Measurements from ENCODE around the gene CDCP2. TPM values are rescaled to one million over a fixed set of nuclear protein-coding genes. Genes with fewer than 3 reads are reported as not detected.

Gene CDCP2
- total RNA-seq, 4 donors from 2014 or later = not detected

DNA sequence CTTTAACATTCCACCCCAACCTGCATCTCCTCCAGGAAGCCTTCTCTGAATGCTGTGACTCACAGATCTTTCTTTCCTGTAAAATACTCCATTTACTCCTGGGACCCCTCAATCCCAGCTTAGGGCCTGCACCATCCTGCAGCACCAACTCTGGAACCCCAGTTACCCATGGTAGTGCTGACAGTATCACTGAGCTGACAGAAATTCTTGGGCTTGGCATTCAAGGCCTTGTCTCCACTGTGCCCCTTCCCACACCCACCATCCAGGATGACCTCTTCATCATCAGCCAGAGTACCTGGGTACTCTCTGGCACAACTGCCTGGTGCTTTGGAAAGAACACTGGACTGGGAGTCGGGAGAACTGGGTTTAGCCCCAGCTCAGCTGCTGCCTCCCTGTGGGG, 38.7 kb upstream of the CDCP2 start:
- WGBS = 100% methylated on average over 1 of the region's 1 CpG
- Histone ChIP-seq H3K9me3 (no peaks in the 10 kb centered on the region), H3K4me1 (no peaks in the 10 kb centered on the region), H3K27ac (no peak overlapping the region), H3K27me3 (no peaks in the 10 kb centered on the region), H3K36me3 (peaks cover 68% of the 10 kb centered on the region), H3K4me3 (no peak overlapping the region)
- TF ChIP-seq POLR2AphosphoS5 (IDR thresholded peaks at IDR 0.05) (no peak), POLR2A (IDR thresholded peaks at IDR 0.05) (no peak), EP300 (IDR thresholded peaks at IDR 0.05) (no peak)
- TF ChIP-seq, protein P1, sequence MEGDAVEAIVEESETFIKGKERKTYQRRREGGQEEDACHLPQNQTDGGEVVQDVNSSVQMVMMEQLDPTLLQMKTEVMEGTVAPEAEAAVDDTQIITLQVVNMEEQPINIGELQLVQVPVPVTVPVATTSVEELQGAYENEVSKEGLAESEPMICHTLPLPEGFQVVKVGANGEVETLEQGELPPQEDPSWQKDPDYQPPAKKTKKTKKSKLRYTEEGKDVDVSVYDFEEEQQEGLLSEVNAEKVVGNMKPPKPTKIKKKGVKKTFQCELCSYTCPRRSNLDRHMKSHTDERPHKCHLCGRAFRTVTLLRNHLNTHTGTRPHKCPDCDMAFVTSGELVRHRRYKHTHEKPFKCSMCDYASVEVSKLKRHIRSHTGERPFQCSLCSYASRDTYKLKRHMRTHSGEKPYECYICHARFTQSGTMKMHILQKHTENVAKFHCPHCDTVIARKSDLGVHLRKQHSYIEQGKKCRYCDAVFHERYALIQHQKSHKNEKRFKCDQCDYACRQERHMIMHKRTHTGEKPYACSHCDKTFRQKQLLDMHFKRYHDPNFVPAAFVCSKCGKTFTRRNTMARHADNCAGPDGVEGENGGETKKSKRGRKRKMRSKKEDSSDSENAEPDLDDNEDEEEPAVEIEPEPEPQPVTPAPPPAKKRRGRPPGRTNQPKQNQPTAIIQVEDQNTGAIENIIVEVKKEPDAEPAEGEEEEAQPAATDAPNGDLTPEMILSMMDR (IDR thresholded peaks at IDR 0.05) = no peak
- no peak for DNase-seq (ENCODE audit: low spot score in 2 of 2)

- no peak for DNase-seq (ENCODE audit: low spot score in 2 of 2)
- TF ChIP-seq, protein P1 (IDR thresholded peaks at IDR 0.05) = no peak
- TF ChIP-seq POLR2A (IDR thresholded peaks at IDR 0.05) (no peak), POLR2AphosphoS5 (IDR thresholded peaks at IDR 0.05) (no peak), EP300 (IDR thresholded peaks at IDR 0.05) (no peak)
- peaks cover 70% of the 10 kb centered on the region for H3K36me3 ChIP-seq
- H3K4me3 ChIP-seq = no peak overlapping the region
- no peaks in the 10 kb centered on the region for H3K27me3 ChIP-seq
- 92% methylated on average over 8 of the region's 9 CpGs for WGBS
- H3K4me1 ChIP-seq = no peaks in the 10 kb centered on the region
- no peak overlapping the region for H3K27ac ChIP-seq
- no peaks in the 10 kb centered on the region for H3K9me3 ChIP-seq
Measured at GRCh38 chr1:54190526-54190925, 37.7 kb upstream of the CDCP2 start.

GRCh38 chr1:54188291-54188690, 35.5 kb upstream of the CDCP2 start:
- 80% methylated on average over 1 of the region's 1 CpG for WGBS
- no peak overlapping the region for H3K4me3 ChIP-seq
- TF ChIP-seq EP300 (IDR thresholded peaks at IDR 0.05) = no peak
- TF ChIP-seq, protein P1 (IDR thresholded peaks at IDR 0.05) = no peak
- TF ChIP-seq POLR2A (IDR thresholded peaks at IDR 0.05) = no peak
- no peak for TF ChIP-seq POLR2AphosphoS5 (IDR thresholded peaks at IDR 0.05)
- no peak overlapping the region for H3K27ac ChIP-seq
- H3K27me3 ChIP-seq = no peaks in the 10 kb centered on the region
- H3K9me3 ChIP-seq = no peaks in the 10 kb centered on the region
- no peaks in the 10 kb centered on the region for H3K4me1 ChIP-seq
- DNase-seq (ENCODE audit: low spot score in 2 of 2) = no peak
- peaks cover 47% of the 10 kb centered on the region for H3K36me3 ChIP-seq

- Histone ChIP-seq H3K36me3 (peaks cover 44% of the 10 kb centered on the region), H3K4me3 (no peak overlapping the region), H3K27me3 (no peaks in the 10 kb centered on the region), H3K9me3 (no peaks in the 10 kb centered on the region), H3K27ac (no peak overlapping the region), H3K4me1 (no peaks in the 10 kb centered on the region)
- 94% methylated on average over 3 of the region's 3 CpGs for WGBS
- no peak for DNase-seq (ENCODE audit: low spot score in 2 of 2)
- TF ChIP-seq, protein P1 (IDR thresholded peaks at IDR 0.05) = no peak
- TF ChIP-seq POLR2A (IDR thresholded peaks at IDR 0.05) = no peak
- TF ChIP-seq EP300 (IDR thresholded peaks at IDR 0.05) = no peak
- TF ChIP-seq POLR2AphosphoS5 (IDR thresholded peaks at IDR 0.05) = no peak
Measured at GRCh38 chr1:54186056-54186455, 33.3 kb upstream of the CDCP2 start.

GRCh38 chr1:54180701-54181360, 28.0 kb upstream of the CDCP2 start:
- WGBS = 89% methylated on average over 5 of the region's 5 CpGs
- no peak overlapping the region for H3K27ac ChIP-seq
- no peak overlapping the region for H3K4me3 ChIP-seq
- H3K27me3 ChIP-seq = no peaks in the 10 kb centered on the region
- H3K4me1 ChIP-seq = no peaks in the 10 kb centered on the region
- no peaks in the 10 kb centered on the region for H3K9me3 ChIP-seq
- H3K36me3 ChIP-seq = peaks cover 27% of the 10 kb centered on the region
- TF ChIP-seq POLR2A (IDR thresholded peaks at IDR 0.05) (no peak), EP300 (IDR thresholded peaks at IDR 0.05) (no peak), POLR2AphosphoS5 (IDR thresholded peaks at IDR 0.05) (no peak)
- TF ChIP-seq, protein P1 (IDR thresholded peaks at IDR 0.05) = no peak
- DNase-seq (ENCODE audit: low spot score in 2 of 2) = no peak
